HG02885 (cell line): ENCODE data around the gene IFT172.
"Not testable (repeated sequence)": the region's sequence is repeated elsewhere in the genome, so short reads cannot be mapped to it uniquely, and the experiment has no call there.

ENCODE experiments used
- ATAC-seq: cut with Tn5 transposase; IDR thresholded peaks from one replicate; pipeline ENCODE4 v1.9.1; 2021; ENCODE audit warnings: mild to moderate bottlenecking; ENCODE audit not compliant: unreplicated experiment, poor library complexity

IFT172 gene, protein sequence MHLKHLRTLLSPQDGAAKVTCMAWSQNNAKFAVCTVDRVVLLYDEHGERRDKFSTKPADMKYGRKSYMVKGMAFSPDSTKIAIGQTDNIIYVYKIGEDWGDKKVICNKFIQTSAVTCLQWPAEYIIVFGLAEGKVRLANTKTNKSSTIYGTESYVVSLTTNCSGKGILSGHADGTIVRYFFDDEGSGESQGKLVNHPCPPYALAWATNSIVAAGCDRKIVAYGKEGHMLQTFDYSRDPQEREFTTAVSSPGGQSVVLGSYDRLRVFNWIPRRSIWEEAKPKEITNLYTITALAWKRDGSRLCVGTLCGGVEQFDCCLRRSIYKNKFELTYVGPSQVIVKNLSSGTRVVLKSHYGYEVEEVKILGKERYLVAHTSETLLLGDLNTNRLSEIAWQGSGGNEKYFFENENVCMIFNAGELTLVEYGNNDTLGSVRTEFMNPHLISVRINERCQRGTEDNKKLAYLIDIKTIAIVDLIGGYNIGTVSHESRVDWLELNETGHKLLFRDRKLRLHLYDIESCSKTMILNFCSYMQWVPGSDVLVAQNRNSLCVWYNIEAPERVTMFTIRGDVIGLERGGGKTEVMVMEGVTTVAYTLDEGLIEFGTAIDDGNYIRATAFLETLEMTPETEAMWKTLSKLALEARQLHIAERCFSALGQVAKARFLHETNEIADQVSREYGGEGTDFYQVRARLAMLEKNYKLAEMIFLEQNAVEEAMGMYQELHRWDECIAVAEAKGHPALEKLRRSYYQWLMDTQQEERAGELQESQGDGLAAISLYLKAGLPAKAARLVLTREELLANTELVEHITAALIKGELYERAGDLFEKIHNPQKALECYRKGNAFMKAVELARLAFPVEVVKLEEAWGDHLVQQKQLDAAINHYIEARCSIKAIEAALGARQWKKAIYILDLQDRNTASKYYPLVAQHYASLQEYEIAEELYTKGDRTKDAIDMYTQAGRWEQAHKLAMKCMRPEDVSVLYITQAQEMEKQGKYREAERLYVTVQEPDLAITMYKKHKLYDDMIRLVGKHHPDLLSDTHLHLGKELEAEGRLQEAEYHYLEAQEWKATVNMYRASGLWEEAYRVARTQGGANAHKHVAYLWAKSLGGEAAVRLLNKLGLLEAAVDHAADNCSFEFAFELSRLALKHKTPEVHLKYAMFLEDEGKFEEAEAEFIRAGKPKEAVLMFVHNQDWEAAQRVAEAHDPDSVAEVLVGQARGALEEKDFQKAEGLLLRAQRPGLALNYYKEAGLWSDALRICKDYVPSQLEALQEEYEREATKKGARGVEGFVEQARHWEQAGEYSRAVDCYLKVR (N-terminal part only)

GRCh38 chr2:27489498-27490397 lies at the start of gene IFT172:
TSS of gene IFT172 (minus strand) at chr2:27489743. CDS start at chr2:27489653, 90 bp downstream.
- peak; percentile 97 for ATAC-seq

DNA sequence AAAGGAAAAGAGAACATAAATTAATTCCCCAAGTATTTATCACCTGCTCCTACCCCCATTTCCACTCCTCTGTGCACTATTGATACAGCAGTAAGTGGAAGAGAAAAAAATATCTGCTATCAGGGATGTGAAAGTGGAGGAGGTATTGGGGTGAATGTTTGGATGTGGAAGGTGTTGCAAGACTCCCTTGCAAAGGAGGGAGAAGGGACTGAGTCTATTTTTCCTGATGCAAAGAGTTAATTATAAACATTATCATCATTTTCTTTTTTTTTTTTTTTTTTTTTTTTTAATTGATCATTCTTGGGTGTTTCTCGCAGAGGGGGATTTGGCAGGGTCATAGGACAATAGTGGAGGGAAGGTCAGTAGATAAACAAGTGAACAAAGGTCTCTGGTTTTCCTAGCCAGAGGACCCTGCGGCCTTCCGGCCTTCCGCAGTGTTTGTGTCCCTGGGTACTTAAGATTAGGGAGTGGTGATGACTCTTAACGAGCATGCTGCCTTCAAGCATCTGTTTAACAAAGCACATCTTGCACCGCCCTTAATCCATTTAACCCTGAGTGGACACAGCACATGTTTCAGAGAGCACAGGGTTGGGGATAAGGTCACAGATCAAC lies 49.4 kb upstream of the IFT172 start:
- not testable (repeated sequence) for ATAC-seq

DNA sequence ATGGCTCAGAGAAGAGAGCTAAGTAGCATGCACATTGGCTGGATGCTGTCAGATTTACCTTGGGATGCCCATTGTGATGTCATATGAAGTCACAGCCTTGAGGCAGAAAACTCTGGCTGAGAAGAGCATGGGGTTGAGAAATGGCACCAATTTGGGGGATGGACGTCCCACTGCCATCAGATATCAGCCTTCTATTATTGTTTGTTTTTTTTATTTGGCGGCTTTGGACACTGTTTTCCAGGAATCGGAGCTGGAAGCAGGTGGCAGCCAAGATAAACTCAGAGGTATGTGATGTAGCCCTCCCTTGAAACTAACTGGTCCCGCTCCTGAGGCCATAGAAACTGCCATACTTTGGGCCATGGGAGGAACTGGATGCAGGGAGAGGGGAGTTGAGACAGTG lies 47.7 kb upstream of the IFT172 start:
- no peak for ATAC-seq

DNA sequence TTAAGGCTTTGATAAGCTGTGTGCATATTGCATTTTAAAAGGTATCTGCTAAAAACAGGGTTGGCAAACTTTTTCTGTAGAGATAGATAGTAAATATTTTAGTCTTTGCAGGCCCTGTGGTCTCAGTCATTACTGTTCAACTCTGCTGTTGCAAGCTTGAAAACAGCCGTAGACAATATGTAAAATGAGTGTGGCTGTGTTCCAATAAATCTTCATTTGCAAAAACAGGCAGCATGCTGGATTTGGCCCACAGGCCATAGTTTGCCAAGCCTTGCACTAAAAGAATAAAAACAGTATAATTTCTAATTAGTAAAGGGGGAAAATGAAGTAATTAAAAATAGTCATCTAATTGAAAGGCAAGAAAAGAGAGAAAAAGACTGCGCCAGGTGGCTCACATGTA lies 42.4 kb upstream of the IFT172 start:
- no peak for ATAC-seq

GRCh38 chr2:27527182-27527581 lies 37.6 kb upstream of the IFT172 start:
- no peak for ATAC-seq

DNA sequence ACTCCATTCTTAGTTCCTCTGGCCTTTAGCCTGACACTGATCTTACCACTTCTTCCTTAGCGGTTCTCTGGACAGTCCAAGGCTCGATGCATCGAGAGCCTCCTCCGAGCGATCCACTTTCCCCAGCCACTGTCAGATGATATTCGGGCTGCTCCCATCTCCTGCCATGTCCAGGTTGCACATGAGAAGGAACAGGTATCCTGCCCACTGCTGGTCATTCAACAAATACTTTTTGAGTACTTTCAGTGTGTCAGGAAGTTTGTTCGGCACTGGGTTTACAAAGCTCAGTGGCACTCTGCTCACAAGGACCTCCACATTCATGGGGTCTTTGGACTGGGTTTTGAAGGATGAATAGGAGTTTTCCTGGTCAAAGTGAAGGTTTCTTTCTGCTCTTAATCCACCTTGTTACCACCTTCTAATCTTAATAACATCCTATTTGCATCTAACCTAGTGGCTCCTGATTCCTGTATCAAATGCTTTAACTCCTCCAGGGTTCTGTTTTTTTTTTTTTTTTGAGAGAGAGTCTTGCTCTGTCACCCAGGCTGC lies 32.9 kb upstream of the IFT172 start:
- ATAC-seq: no peak

DNA sequence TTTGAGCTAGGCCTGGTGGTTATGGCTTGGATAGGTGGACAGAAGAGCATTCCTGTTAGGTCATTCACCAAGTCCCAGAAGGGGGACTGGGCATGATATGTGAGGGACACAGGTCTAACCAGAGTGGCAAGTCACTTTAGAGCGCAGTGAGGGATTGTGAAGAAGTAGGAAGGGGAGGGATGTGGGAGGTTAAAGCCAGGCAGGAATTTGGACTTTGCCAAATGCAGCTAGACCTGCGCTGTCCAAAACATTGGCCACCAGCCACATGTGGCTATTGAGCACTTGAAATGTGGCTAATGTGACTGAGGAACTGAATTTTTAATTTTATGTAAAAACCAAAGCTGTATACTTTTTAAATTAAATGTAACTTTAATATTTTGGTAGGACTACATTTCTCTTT lies 30.8 kb upstream of the IFT172 start:
- no peak for ATAC-seq

DNA sequence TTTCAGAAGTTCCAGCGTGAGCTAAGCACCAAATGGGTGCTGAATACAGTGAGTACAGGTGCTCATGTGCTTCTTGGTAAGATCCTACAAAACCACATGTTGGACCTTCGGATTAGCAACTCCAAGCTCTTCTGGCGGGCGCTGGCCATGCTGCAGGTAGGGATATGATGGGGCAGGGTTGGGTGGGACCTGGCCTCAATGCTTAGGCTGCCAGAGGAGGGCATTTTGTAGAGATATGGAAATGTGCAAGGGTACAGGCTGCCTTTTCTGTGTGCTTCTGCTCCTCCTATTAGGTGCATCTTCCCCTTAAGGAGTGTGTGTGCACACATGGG lies 29.2 kb upstream of the IFT172 start:
- no peak for ATAC-seq

- no peak for ATAC-seq
These were observed 28.7 kb upstream of the IFT172 start for GRCh38 chr2:27518113-27518781.

- ATAC-seq: no peak
These were observed 19.8 kb upstream of the IFT172 start for GRCh38 chr2:27509326-27509725.

GRCh38 chr2:27507293-27507692 lies 17.8 kb upstream of the IFT172 start:
- no peak for ATAC-seq

- no peak for ATAC-seq
These were observed 17.0 kb upstream of the IFT172 start for GRCh38 chr2:27506587-27506986.

DNA sequence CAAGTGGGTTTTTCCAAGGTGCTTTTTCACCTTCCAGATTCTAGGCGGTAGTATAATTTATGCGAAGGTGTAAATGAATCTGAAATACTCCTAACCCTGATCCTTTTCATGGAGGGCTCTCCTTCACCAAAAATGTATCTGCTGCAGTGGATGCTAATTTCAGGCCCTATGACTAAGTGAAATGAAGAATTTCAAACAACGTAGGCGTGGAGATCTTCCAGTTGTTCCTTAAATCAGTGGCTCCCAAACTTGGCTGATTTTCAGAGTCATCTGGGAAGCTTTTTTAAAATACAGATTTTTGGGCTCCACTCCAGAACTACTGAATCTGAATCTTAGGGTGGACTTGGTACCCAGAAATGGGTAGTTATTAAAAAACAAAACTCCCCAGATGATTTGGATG lies 12.6 kb upstream of the IFT172 start:
- ATAC-seq: no peak

DNA sequence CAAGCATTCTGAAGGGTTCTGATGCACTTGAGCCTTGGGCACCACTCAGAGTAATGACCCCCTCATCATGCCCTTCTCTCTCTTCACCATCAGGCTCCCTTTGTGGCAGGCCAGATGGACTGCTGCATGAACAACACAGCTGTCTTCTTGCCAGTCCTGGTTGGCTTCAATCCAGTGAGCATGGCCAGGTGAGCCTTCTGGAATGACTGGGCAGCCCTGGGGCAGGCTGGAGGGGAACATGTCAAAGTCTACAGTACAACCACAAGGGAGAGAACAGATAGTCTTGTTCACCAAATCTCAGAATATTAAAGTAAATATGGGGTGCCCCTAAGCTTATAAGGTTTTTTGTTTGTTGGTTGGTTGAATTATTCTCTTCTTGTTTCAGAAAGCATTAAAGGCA lies 11.5 kb upstream of the IFT172 start:
- no peak for ATAC-seq

GRCh38 chr2:27498975-27499374 lies 9.4 kb upstream of the IFT172 start:
- ATAC-seq: no peak

- ATAC-seq: no peak
These were observed 7.7 kb upstream of the IFT172 start for GRCh38 chr2:27497288-27497627.

DNA sequence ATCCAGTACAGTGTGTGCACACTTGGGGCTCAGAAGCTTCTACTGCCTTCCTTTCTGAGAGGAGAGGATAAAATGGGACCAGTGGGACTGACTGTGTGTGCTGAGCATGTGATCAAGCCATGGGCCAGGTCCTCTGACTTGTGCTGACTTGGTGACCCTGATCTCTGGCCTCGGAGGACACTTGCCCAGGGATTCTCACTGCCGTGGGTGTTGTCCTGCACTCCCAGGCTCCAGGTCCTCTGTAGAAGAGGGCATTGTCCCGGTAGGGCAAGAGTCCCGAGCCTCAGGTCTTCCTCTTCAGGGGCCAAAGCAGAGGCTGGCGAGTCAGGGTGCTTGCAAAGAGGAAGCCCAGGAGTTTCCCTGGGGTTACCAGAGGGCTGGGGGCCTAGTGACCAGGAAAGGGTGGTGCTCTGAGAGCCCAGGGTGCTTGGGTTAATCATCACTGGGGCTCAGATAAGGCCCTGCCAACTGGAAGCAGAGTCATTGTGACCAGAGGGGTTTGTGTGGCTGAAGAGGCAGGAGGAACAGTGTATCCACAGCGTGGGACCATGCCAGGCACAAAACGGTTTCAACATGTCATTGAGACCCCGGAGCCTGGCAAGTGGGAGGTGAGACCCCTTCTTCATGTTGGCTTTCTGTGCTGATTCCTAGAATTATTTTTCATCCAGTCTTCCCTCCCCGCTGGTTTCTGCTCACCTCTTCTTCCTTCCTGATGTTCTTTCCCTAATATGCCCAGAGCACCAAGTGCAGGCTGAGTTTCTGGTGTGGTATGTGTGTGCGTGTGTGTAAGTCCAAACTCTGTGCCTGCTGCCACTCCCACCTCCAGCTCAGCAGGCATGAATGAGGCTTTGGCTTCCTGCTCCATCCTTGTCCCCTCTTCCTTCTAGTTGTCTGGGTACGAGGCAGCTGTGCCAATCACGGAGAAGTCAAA lies 7.1 kb upstream of the IFT172 start, which contains the start of gene GCKR:
GCKR (plus strand) TSS at position 483 of the 931 bp plus-strand sequence; CDS start at position 549, 66 bp downstream.
- ATAC-seq: no peak
